Measurements from ENCODE around the gene TMTC2. TPM values are rescaled to one million over a fixed set of nuclear protein-coding genes. Genes with fewer than 3 reads are reported as not detected.

TMTC2 gene
- total RNA-seq, 1 donor from 2014 or later: 2.2 TPM

DNA sequence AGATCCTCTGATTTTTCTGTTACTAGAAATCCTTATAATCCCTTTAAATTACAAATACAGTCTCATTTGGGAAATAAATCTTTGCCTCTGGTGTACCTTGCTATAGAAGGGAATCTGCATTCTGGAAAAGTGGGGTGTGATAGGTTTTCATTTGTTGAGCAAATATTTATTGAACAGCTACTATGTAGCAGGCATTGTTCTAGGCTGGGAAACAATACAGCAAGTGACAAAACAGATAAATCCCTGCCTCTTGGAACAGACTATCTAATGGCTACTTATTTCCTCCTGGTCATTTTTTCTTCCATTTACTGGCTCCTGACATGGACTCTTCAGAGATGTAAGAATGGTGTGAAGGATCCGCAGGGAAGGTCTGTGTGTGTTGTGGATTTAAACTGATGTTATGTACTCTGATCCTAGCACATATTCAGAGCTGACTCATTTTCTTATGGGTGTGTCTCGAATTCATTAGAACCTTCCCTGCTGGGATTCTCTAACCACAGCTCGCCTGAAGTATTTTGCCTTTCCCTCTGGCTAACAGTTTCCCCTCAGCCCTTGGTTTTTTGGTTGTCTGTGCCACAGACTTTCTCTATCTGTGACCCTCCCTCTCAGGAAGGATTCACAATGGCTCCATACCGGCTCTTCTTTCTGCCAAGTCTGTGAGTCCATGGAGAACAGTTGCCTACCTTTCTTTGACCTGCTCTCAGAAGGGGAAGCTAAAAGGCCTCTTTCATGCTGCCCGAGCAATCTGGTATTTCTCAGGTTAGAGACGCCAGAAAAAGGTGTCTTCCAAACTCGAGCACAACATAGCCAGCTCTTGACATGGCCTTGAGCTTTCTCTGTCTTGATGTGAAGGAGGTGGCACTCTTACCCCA, 53.7 kb downstream of the TMTC2 start:
- no peak for ATAC-seq (ENCODE audit: low read depth)
- CTCF ChIA-PET: no interaction called here

DNA sequence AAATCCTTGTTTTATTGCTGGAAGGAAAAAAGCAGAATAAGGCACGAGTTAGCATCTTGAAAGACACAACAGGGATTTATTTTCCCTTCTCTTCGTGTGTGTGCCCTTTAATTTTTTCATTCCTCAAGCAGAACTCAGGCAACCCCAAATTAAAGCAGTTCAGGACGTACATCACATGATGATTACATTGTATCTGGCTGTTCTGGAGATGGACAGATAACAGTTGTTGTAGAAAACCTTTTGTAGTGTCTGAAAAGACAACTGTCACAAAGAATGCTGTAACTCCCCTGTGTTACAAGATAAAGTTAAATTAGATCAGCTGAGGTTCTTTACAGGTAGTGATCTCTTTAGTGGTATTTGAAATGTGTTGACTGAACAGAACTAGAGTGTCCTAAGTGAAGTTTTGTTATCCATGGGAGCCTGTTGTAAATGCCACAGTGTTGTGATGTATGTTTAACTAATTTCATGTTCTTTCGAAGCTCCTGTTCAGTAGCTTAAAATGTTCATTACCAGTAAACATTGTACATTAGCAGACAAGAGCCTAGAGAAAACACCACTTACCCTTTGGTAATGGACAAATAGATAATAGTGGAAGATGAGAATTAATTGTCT, 58.5 kb downstream of the TMTC2 start:
- no peaks in the 10 kb centered on the region for H3K4me1 Mint-ChIP-seq
- H3K27ac Mint-ChIP-seq: no peak overlapping the region
- DNase-seq: no peak
- intact Hi-C loops (cut with micrococcal nuclease): no loop called here
- ChIA-PET POLR2A (no interaction called here), CTCF (no interaction called here)
- H3K4me3 Mint-ChIP-seq: no peak overlapping the region
- TF ChIP-seq, protein P1, sequence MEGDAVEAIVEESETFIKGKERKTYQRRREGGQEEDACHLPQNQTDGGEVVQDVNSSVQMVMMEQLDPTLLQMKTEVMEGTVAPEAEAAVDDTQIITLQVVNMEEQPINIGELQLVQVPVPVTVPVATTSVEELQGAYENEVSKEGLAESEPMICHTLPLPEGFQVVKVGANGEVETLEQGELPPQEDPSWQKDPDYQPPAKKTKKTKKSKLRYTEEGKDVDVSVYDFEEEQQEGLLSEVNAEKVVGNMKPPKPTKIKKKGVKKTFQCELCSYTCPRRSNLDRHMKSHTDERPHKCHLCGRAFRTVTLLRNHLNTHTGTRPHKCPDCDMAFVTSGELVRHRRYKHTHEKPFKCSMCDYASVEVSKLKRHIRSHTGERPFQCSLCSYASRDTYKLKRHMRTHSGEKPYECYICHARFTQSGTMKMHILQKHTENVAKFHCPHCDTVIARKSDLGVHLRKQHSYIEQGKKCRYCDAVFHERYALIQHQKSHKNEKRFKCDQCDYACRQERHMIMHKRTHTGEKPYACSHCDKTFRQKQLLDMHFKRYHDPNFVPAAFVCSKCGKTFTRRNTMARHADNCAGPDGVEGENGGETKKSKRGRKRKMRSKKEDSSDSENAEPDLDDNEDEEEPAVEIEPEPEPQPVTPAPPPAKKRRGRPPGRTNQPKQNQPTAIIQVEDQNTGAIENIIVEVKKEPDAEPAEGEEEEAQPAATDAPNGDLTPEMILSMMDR (IDR thresholded peaks at IDR 0.05): no peak
- H3K27me3 Mint-ChIP-seq: no peaks in the 10 kb centered on the region
- no peaks in the 10 kb centered on the region for H3K36me3 Mint-ChIP-seq (ENCODE audit: low read depth)
- no peaks in the 10 kb centered on the region for H3K9me3 Mint-ChIP-seq
- no peak for ATAC-seq (ENCODE audit: low read depth)

More for the DNA sequence above, 53.7 kb downstream of the TMTC2 start:
- TF ChIP-seq, protein P1 (IDR thresholded peaks at IDR 0.05): no peak
- POLR2A ChIA-PET: no interaction called here
- H3K9me3 Mint-ChIP-seq: peaks cover 2% of the 10 kb centered on the region
- intact Hi-C loops (cut with micrococcal nuclease): no loop called here
- no peaks in the 10 kb centered on the region for H3K4me1 Mint-ChIP-seq
- H3K4me3 Mint-ChIP-seq: no peak overlapping the region
- DNase-seq: no peak
- H3K27me3 Mint-ChIP-seq: no peaks in the 10 kb centered on the region
- H3K27ac Mint-ChIP-seq: no peak overlapping the region
- H3K36me3 Mint-ChIP-seq (ENCODE audit: low read depth): no peaks in the 10 kb centered on the region

DNA sequence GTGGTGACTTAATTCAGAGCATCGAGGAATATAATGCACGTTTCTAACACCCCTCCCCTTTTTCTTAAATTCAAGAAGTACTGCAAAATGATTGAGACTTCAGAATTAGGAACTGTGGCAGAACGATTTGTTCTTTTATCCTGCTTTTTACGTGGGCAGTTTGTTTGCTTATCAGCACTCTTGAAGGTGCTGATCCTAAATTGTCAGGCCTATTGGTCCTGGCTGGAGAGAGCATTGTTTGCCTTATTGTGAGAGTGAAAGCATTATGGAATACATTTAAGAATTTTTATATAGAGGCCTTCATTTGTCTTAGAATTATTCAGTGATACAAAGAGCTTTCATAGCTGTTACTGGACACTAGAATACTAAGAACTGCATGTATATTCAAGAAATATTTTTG, 59.1 kb downstream of the TMTC2 start:
- intact Hi-C loops (cut with micrococcal nuclease): no loop called here
- CTCF ChIA-PET: no interaction called here

DNA sequence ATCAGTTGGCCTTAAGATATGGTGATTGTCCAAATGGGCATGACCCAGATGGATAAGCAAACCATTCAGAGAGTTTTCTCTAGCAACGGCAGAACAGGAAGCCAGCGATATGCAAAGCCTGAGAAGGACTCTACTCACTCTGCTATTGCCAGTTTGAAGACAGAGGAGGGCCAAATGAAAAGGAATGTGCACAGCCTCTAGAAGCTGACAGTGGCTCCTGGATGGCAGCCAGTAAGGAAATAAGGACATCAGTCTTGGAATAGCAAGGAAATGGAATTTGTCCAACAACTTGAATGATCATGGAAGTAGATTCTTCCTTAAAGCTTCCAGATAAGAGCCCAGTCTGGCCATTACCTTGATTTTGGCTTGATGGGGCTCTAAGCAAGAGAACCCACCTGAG, 60.0 kb downstream of the TMTC2 start:
- CTCF ChIA-PET: no interaction called here
- POLR2A ChIA-PET: no interaction called here
- no peak for ATAC-seq (ENCODE audit: low read depth)
- intact Hi-C loops (cut with micrococcal nuclease): no loop called here
- no peaks in the 10 kb centered on the region for H3K36me3 Mint-ChIP-seq (ENCODE audit: low read depth)
- H3K27me3 Mint-ChIP-seq: no peaks in the 10 kb centered on the region
- no peak for DNase-seq
- H3K27ac Mint-ChIP-seq: no peak overlapping the region
- no peaks in the 10 kb centered on the region for H3K9me3 Mint-ChIP-seq
- H3K4me1 Mint-ChIP-seq: no peaks in the 10 kb centered on the region
- no peak overlapping the region for H3K4me3 Mint-ChIP-seq
- TF ChIP-seq, protein P1 (IDR thresholded peaks at IDR 0.05): no peak

More for the DNA sequence above, 59.1 kb downstream of the TMTC2 start:
- TF ChIP-seq, protein P1 (IDR thresholded peaks at IDR 0.05): no peak
- H3K27ac Mint-ChIP-seq: no peak overlapping the region
- H3K36me3 Mint-ChIP-seq (ENCODE audit: low read depth): no peaks in the 10 kb centered on the region
- DNase-seq (no peak), ATAC-seq (ENCODE audit: low read depth) (no peak)
- H3K4me3 Mint-ChIP-seq: no peak overlapping the region
- no peaks in the 10 kb centered on the region for H3K4me1 Mint-ChIP-seq
- no peaks in the 10 kb centered on the region for H3K9me3 Mint-ChIP-seq
- POLR2A ChIA-PET: no interaction called here
- no peaks in the 10 kb centered on the region for H3K27me3 Mint-ChIP-seq

DNA sequence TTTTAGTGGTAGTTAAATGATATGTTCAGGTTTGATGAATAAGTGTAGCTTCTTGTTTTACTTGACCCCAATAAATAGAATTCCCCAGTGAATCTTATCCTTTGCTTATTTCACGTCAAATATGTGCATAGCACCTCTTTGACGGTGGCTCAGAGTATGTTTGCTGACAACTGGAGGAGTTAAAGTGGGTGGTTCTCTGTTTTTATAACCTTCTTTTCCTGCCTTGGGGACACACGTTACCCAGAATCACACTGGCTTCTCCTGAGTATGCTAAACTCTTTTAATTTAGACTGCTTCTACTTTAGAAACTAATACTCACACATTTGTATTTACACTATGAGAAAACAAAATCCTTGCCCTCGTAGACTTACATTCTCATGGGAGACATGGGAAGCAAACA, 62.3 kb downstream of the TMTC2 start:
- no peak overlapping the region for H3K4me3 Mint-ChIP-seq
- intact Hi-C loops (cut with micrococcal nuclease): no loop called here
- TF ChIP-seq, protein P1 (IDR thresholded peaks at IDR 0.05): no peak
- DNase-seq (no peak), ATAC-seq (ENCODE audit: low read depth) (no peak)
- ChIA-PET CTCF (no interaction called here), POLR2A (no interaction called here)
- H3K27ac Mint-ChIP-seq: no peak overlapping the region
- H3K36me3 Mint-ChIP-seq (ENCODE audit: low read depth): no peaks in the 10 kb centered on the region
- H3K4me1 Mint-ChIP-seq: no peaks in the 10 kb centered on the region
- no peaks in the 10 kb centered on the region for H3K27me3 Mint-ChIP-seq
- H3K9me3 Mint-ChIP-seq: no peaks in the 10 kb centered on the region

Data from activated B cell treated with CpG ODN at 0.5 μM for 24 hours (primary cell).